Measurements from ENCODE around the gene FOS. TPM values are rescaled to one million over a fixed set of nuclear protein-coding genes. Genes with fewer than 3 reads are reported as not detected.
A peak's percentile ranks its signal among the peaks of the same experiment; 100 is the strongest.
"Not testable (repeated sequence)": the region's sequence is repeated elsewhere in the genome, so short reads cannot be mapped to it uniquely, and the experiment has no call there.

FOS gene
- total RNA-seq, 1 donor, result 108 TPM

GRCh38 chr14:75297411-75298040 is 18.9 kb downstream of the FOS start:
- no peak for TF ChIP-seq CTCF (IDR thresholded peaks at IDR 0.05; ENCODE audit: insufficient read depth, low read depth, low read length)
- DNase-seq (ENCODE audit: low read depth), result no peak
- H3K4me3 ChIP-seq (ENCODE audit: low read depth, low read length), result no peak overlapping the region

DNA sequence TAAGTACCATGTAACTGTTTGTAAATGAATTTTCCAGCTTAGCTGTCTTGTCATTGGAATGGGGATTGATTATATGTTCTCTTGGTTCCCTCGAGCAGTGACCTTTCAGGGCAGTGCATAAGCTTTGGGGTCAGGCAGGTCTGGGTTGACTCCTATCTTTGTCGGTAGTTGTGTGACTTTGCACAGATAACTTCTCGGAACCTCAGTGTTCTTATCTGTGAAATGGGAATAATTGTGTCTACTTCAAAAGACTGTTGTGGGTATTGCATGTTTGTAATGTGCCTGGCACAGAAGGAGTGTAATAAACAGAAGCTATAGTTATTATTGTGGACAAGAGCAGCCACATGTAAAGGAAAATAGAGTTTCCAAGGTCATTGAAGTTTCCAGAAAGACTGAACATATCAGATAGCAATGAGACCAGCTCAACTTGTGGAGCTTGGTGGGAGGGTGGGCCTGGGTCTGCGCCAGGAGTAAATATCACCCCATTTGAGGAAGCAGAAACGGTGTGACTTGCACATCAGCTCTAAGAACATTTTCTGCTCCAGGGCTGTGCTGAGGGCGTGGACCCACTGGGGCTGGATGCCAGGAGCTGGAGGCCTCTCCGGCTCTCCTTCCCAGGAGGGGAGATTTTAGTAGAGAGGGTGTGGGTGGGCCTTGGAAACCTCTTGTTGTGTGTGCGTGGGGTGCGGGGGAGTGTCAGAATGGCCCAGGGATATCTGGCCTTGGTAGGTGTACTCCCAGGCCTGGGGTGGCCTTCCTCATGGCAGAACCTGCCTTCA is 19.7 kb downstream of the FOS start:
- peak; percentile 45 for DNase-seq (ENCODE audit: low read depth)
- H3K4me3 ChIP-seq (ENCODE audit: low read depth, low read length), result no peak overlapping the region
- TF ChIP-seq CTCF (IDR thresholded peaks at IDR 0.05; ENCODE audit: insufficient read depth, low read depth, low read length), result no peak

DNA sequence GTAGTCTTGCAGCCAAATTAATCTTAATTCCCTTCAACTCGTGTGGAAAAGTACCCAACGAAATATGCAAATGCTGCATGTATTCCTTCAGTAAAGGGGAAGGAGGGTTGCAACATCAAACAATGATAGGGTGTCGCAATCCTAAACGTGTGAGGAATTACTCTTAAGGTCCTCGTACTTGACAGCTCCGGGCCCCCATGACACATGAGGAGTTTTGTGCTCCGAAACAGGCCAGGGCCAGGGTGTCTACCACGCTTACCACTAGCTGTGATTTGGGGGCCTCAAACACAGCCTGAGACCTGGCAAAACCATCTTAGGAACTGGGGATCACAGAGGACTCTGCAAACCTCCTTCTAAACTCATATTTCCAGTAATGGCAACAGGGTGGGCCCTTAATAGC is 20.4 kb downstream of the FOS start:
- H3K4me3 ChIP-seq (ENCODE audit: low read depth, low read length), result no peak overlapping the region
- no peak for TF ChIP-seq CTCF (IDR thresholded peaks at IDR 0.05; ENCODE audit: insufficient read depth, low read depth, low read length)

DNA sequence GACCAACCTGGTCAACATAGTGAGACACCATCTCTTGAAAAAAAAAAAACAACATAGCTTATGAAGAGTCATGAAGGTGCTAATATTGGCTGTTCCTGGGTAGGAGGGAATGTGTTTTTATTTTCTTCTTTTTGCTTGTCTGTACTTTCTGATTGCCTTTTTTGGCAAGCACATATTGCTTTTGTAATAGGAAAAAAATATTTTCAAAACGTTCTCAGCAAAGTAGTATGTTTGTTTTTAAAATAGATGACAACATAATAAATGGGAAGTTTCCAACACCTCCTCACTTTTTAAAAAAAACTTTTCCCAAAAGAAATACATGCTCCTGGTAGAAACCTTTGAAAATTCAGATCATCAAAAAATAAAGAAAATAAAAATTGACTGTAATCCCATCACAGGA is 20.9 kb downstream of the FOS start:
- DNase-seq (ENCODE audit: low read depth), result no peak
- TF ChIP-seq CTCF (IDR thresholded peaks at IDR 0.05; ENCODE audit: insufficient read depth, low read depth, low read length), result no peak

More for the DNA sequence above, 20.4 kb downstream of the FOS start:
- peak; percentile 93 for DNase-seq (ENCODE audit: low read depth)

DNA sequence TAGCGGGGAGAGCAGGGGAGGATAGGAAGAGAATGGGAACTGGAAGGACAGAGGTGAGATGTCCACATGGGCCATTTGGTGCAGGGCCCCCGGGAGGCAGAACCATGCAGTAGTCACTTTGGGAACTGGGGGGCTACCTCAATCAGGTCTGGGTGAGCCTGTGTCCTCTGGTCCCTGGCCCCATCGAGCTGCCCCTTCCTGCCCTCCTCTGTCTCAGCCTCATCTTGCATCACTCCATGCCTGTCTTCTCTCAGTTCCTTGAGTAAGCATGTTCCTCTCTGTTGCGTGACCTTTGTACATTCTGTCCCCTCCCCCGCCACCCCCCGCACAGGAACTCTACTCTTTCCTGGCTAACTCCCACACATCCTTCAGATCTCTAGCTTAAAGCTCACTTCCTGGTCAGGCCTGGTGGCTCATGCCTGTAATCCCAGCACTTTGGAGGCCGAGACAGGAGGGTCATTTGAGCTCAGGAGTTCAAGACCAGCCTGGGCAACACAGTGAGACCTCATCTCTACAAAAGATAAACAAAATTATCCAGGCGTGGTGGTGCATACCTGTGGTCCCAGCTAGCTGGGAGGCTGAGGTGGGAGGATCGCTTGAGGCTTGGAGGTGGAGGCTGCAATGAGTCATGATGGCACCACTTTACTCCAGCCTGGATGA is 23.2 kb downstream of the FOS start:
- no peak overlapping the region for H3K4me3 ChIP-seq (ENCODE audit: low read depth, low read length)
- peak; percentile 68 for DNase-seq (ENCODE audit: low read depth)
- no peak for TF ChIP-seq CTCF (IDR thresholded peaks at IDR 0.05; ENCODE audit: insufficient read depth, low read depth, low read length)

More for the DNA sequence above, 20.9 kb downstream of the FOS start:
- H3K4me3 ChIP-seq (ENCODE audit: low read depth, low read length), result no peak overlapping the region

GRCh38 chr14:75303381-75303789 is 24.8 kb downstream of the FOS start:
- peak; percentile 87 for TF ChIP-seq CTCF (IDR thresholded peaks at IDR 0.05; ENCODE audit: insufficient read depth, low read depth, low read length)
- peak; percentile 80 for DNase-seq (ENCODE audit: low read depth)
- H3K4me3 ChIP-seq (ENCODE audit: low read depth, low read length), result no peak overlapping the region

- H3K4me3 ChIP-seq (ENCODE audit: low read depth, low read length); DNase-seq (ENCODE audit: low read depth): not testable (repeated sequence)
Observed at GRCh38 chr14:75306410-75306809, 27.8 kb downstream of the FOS start.
